Astrocyte of the cerebellum (primary cell): ENCODE data around the gene WNT16.
A peak's percentile ranks its signal among the peaks of the same experiment; 100 is the strongest.

Source experiments
- DNase-seq: peaks from one replicate; pipeline ENCODE4 v3.0.0-alpha.2; 2011; ENCODE audit warnings: low read depth
- H3K4me3 ChIP-seq: 2 replicates; pipeline ENCODE4 v1.5.1; 2011; ENCODE audit warnings: mild to moderate bottlenecking, low read depth, low read length, moderate library complexity
- in situ Hi-C: cut with HindIII; loops from 2 replicates; pipeline ENCODE4 v1.10.0; 2017; ENCODE audit warnings: low sequenced_read_pairs
- TF ChIP-seq, protein P1 (sequence below): IDR thresholded peaks from 2 replicates; pipeline ENCODE4 v1.5.1; 2012; ENCODE audit warnings: low read length, low read depth, moderate library complexity, mild to moderate bottlenecking; ENCODE audit errors: missing control alignments

Gene WNT16, protein sequence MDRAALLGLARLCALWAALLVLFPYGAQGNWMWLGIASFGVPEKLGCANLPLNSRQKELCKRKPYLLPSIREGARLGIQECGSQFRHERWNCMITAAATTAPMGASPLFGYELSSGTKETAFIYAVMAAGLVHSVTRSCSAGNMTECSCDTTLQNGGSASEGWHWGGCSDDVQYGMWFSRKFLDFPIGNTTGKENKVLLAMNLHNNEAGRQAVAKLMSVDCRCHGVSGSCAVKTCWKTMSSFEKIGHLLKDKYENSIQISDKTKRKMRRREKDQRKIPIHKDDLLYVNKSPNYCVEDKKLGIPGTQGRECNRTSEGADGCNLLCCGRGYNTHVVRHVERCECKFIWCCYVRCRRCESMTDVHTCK

GRCh38 chr7:121328508-121329190 lies at the start of gene WNT16:
WNT16 (plus strand) TSS chr7:121329000; CDS start chr7:121329293, 293 bp downstream.
- in situ Hi-C loops, result no loop called here
- TF ChIP-seq, protein P1, sequence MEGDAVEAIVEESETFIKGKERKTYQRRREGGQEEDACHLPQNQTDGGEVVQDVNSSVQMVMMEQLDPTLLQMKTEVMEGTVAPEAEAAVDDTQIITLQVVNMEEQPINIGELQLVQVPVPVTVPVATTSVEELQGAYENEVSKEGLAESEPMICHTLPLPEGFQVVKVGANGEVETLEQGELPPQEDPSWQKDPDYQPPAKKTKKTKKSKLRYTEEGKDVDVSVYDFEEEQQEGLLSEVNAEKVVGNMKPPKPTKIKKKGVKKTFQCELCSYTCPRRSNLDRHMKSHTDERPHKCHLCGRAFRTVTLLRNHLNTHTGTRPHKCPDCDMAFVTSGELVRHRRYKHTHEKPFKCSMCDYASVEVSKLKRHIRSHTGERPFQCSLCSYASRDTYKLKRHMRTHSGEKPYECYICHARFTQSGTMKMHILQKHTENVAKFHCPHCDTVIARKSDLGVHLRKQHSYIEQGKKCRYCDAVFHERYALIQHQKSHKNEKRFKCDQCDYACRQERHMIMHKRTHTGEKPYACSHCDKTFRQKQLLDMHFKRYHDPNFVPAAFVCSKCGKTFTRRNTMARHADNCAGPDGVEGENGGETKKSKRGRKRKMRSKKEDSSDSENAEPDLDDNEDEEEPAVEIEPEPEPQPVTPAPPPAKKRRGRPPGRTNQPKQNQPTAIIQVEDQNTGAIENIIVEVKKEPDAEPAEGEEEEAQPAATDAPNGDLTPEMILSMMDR, result no peak
- H3K4me3 ChIP-seq, result peak within 1 kb of the TSS; percentile 53
- DNase-seq, result no peak

DNA sequence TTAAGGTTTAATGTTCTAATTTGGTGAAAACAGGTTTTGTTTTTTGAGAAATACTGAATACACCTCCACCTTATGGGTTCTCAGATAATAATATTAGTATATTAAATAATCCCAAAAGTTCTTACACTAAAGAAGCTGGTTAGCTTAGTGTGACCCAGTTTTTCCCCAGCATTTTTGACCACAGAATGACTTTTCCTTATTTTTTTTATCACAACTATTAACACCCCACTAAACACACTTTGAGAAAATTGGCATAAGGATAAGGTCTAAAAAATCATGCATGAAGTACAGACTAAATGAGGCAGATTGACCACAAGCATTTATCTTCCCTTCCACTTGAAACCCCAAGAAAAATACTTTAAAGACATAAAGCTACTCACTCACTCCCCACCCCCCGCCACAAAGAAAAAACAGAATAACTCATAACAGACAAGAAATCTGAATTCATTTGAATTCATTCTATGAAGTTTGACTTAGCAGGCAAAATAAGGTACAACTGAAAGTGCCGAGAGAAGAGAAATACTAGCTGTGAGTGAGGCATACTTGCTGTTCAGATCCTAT lies 49.7 kb upstream of the WNT16 start:
- in situ Hi-C loops, result no loop called here
- TF ChIP-seq, protein P1, result no peak

DNA sequence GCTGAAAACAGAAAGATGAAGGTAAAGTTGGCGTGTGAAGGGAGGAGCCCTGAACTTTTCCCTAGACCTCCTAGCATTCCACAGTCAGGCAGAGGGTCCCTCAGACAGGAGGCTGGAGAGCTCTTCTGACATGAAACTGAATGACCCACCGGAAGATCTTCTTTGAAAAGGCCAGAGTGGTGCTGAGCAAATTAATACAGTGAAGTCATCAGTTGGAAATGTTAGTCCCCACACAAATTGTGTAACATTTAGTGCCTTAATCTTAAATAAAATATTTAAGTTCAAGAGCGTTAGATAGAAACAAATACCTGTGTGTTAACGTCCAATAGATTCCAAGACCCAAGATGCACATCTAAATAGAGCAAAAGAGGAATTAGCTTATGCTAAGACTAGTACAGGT lies 49.0 kb upstream of the WNT16 start:
- no peak overlapping the region for H3K4me3 ChIP-seq
- in situ Hi-C loops, result no loop called here
- DNase-seq, result no peak
- TF ChIP-seq, protein P1, result no peak

More for the DNA sequence above, 49.7 kb upstream of the WNT16 start:
- peak; percentile 65 for DNase-seq
- no peak overlapping the region for H3K4me3 ChIP-seq

- in situ Hi-C loops, result no loop called here
- TF ChIP-seq, protein P1, result no peak
- H3K4me3 ChIP-seq, result no peak overlapping the region
- DNase-seq, result no peak
Measured at GRCh38 chr7:121280656-121281055, 48.1 kb upstream of the WNT16 start.

DNA sequence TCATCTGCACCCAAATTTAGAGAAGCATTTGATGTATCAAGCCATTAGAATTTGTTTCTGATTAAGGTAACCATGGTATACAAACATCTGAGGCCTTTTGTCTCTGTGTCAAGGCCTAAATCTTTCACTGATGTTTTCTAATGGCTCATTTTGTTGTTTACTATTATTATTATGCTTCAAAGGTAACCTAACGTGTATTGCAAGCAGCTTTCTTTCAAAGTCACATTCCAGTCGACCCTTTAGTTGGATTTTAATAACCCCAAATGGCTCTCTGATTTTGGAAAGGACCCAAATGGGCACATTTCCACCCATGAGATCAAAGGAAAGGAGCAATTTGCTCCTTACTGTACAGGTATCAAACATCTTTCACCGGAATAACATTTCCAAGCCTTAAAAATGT lies 46.7 kb upstream of the WNT16 start:
- TF ChIP-seq, protein P1, result no peak
- DNase-seq, result no peak
- no peak overlapping the region for H3K4me3 ChIP-seq
- in situ Hi-C loops, result no loop called here

DNA sequence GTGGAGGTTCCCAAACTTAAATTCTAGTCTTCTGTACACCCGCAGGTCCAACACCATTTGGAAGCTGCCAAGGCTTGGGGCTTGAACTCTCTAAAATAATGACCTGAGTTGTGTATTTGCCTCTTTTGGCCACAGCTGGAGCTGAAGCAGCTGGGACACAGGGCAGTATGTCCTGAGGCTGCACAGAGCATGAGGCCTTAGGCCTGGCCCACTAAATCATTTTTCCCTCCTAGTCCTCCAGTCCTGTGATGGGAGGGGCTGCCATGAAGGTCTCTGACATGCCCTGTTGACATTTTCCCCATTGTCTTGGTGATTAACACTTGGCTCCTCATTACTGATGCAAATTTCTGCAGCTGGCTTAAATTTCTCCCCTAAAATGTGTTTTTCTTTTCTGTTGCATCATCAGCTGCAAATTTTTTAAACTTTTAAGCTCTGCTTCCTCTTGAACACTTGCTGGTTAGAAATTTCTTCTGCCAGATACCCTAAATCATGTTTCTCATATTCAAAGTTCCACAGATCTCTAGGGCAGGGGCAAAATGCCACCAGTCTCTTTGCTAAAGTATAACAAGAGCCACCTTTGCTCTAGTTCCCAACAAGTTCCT lies 43.6 kb upstream of the WNT16 start:
- in situ Hi-C loops, result no loop called here
- TF ChIP-seq, protein P1, result no peak
- no peak overlapping the region for H3K4me3 ChIP-seq
- DNase-seq, result no peak
